ENCODE results near the gene KANSL1.

GRCh38 chr17:46150216-46150963, 42.8 kb downstream of the KANSL1 start:
- TF ChIP-seq CTCF (IDR thresholded peaks at IDR 0.05) (no peak), POLR2A (IDR thresholded peaks at IDR 0.05) (no peak)
